Measurements from ENCODE around the gene MYO1E. TPM values are rescaled to one million over a fixed set of nuclear protein-coding genes. Genes with fewer than 3 reads are reported as not detected.
A peak's percentile ranks its signal among the peaks of the same experiment; 100 is the strongest.

Gene MYO1E
- total and polyA plus RNA-seq, 10 donors: 21.3 to 115 (median 65.6) TPM

DNA sequence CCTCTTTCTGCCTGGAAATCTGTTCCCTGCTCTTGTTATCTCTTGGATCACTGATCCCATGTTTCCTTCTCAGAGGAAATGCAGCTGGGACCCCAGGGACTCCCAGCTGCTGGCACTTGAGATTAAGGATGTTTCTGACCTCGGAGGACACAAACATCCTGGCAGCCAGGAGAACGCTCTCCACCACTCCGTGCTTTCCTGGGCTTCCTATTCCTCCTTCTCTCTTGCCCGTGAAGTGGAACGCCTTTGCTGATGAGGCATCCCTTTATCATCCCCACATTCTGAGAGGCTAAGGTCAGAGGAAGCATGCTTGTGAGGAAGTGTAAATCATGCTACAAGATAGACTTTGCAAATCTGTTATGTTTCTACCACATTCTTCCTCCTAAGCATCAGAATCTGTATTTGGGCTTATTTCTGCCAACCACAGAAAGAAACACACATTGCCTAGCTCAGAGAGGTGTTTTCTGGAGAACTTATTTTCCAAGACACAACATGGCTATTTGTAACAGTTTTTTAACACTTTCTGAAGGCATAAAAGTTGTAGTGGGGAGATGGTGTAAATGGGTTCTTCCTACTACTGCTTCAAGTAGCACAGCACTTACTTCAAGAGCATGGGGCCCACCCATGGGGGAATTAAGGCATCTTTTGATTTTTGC lies 191.6 kb downstream of the MYO1E start:
- H3K27me3 ChIP-seq (replicated peaks in 1 of 7): no peaks in the 10 kb centered on the region
- no peak for DNase-seq
- peak overlapping the region in 7 of 8 donors; percentile 13 to 72 (median 60) for H3K27ac ChIP-seq
- H3K4me3 ChIP-seq: no peak overlapping the region
- H3K36me3 ChIP-seq: peaks cover 0 to 71% (median 9%) of the 10 kb centered on the region in 6 donors
- no peak for TF ChIP-seq POLR2A (IDR thresholded peaks at IDR 0.05)
- peak in 2 of 3 donors; percentile 79 to 84 for TF ChIP-seq POLR2AphosphoS5 (IDR thresholded peaks at IDR 0.05)
- 54 to 62% (median 57%) methylated on average over 5 of the region's 5 CpGs for WGBS, 5 donors
- H3K4me1 ChIP-seq: peaks cover 0 to 33% (median 11%) of the 10 kb centered on the region in 6 donors
- peaks cover 0 to 19% (median 14%) of the 10 kb centered on the region in 8 donors for H3K9me3 ChIP-seq
- intact Hi-C loops (cut with DNase I; ENCODE audit: low total_unique reads): no loop called here

DNA sequence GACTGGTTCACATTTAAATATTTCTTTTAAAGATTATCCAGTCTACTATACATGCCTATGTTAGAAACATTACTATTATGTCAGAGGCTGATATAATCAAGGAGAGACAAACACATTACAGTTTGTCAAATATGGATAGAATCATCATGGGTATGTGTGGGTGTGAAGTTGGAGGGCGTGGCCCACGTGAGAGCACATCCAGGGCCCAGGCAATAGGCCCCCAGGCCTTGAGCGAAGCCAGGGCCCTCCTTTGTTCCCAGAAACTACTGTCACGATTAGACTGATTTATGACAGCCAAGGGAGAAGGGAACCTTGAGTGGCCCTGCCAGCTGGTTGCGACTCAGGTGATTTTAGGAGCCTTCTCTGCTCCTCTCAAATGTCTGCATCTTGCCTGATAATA lies 193.0 kb downstream of the MYO1E start:
- Histone ChIP-seq H3K4me3 (no peak overlapping the region), H3K9me3 (peaks cover 0 to 19% (median 14%) of the 10 kb centered on the region in 8 donors), H3K4me1 (peaks cover 0 to 46% (median 16%) of the 10 kb centered on the region in 6 donors), H3K27me3 (replicated peaks in 1 of 7) (no peaks in the 10 kb centered on the region), H3K27ac (peak overlapping the region in 3 of 8 donors; percentile 35 to 63 (median 62)), H3K36me3 (peaks cover 0 to 59% (median 7%) of the 10 kb centered on the region in 6 donors)
- no peak for DNase-seq
- TF ChIP-seq POLR2AphosphoS5 (IDR thresholded peaks at IDR 0.05): no peak
- TF ChIP-seq, protein P1, sequence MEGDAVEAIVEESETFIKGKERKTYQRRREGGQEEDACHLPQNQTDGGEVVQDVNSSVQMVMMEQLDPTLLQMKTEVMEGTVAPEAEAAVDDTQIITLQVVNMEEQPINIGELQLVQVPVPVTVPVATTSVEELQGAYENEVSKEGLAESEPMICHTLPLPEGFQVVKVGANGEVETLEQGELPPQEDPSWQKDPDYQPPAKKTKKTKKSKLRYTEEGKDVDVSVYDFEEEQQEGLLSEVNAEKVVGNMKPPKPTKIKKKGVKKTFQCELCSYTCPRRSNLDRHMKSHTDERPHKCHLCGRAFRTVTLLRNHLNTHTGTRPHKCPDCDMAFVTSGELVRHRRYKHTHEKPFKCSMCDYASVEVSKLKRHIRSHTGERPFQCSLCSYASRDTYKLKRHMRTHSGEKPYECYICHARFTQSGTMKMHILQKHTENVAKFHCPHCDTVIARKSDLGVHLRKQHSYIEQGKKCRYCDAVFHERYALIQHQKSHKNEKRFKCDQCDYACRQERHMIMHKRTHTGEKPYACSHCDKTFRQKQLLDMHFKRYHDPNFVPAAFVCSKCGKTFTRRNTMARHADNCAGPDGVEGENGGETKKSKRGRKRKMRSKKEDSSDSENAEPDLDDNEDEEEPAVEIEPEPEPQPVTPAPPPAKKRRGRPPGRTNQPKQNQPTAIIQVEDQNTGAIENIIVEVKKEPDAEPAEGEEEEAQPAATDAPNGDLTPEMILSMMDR (IDR thresholded peaks at IDR 0.05 in 8 of 11, conservative IDR thresholded peaks at IDR 0.05 in 3 of 11): no peak
- no peak for TF ChIP-seq POLR2A (IDR thresholded peaks at IDR 0.05)
- intact Hi-C loops (cut with DNase I; ENCODE audit: low total_unique reads): loop anchor here (5.0 to 10.0 kb wide), 2 partner anchors 193 to 315 kb away; partner anchors contain the start of gene MYO1E
- 77 to 87% (median 81%) methylated on average over 5 of the region's 5 CpGs for WGBS, 5 donors

DNA sequence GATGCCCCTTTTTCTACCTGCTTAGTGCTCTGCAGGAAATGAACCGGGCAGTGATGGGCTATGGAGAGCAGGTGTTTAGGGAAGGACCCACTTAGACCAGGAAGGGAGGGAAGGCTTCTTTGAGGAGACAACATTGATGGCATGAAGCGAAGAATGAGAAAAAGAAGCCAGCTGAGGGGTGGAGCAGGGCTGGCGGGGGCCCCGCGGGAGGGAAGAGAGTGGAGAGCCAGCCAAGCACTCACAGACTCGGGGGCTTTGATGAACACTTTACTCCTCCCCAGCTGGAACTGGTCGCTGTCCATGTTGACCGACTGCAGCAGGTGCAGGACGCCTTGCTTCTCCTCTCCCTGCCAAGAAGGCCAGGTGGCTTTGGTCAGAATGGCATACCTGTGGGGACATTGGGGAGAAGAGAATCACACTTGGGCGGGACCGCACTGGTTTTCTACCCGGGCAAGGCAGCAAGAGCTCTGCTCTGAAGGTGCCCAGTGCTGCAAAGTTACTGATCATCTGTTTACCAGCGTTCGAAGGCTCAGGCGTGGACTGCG lies 194.4 kb downstream of the MYO1E start:
- WGBS, 5 donors: 93 to 96% (median 94%) methylated on average over 15 to 16 of the region's 16 CpGs
- TF ChIP-seq POLR2AphosphoS5 (IDR thresholded peaks at IDR 0.05) (no peak), POLR2A (IDR thresholded peaks at IDR 0.05) (no peak)
- TF ChIP-seq, protein P1 (IDR thresholded peaks at IDR 0.05 in 8 of 11, conservative IDR thresholded peaks at IDR 0.05 in 3 of 11): no peak
- Histone ChIP-seq H3K36me3 (peaks cover 0 to 54% (median 12%) of the 10 kb centered on the region in 6 donors), H3K27ac (peak overlapping the region in 3 of 8 donors; percentile 59 to 63 (median 61)), H3K27me3 (replicated peaks in 1 of 7) (no peaks in the 10 kb centered on the region), H3K4me3 (no peak overlapping the region), H3K9me3 (peaks cover 0 to 19% (median 14%) of the 10 kb centered on the region in 8 donors), H3K4me1 (peaks cover 0 to 53% (median 17%) of the 10 kb centered on the region in 6 donors)
- no peak for DNase-seq
- intact Hi-C loops (cut with DNase I; ENCODE audit: low total_unique reads): loop anchor here (5.0 to 10.0 kb wide), 2 partner anchors 194 to 317 kb away; partner anchors contain the start of gene MYO1E

DNA sequence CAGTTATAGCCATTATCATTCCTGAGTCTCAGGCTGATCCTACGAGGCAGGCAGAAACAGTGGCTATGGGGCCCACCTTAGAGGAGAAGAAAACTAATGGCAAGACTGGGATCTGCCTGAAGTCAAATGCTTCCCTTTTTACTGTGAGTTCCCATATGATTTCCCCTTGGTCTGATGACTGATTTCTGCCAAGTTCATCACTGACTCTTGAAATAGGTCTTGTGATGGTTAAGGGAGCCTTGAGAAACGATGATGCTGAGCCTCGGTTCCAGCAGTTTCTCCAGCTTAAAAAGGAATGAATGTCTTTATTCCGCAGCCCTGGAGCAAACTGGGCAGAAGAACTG lies 195.4 kb downstream of the MYO1E start:
- Histone ChIP-seq H3K4me3 (no peak overlapping the region), H3K36me3 (peaks cover 0 to 57% (median 13%) of the 10 kb centered on the region in 6 donors), H3K4me1 (peaks cover 0 to 53% (median 17%) of the 10 kb centered on the region in 6 donors), H3K27me3 (replicated peaks in 1 of 7) (no peaks in the 10 kb centered on the region), H3K9me3 (peaks cover 0 to 16% (median 10%) of the 10 kb centered on the region in 8 donors), H3K27ac (peak overlapping the region in 3 of 8 donors; percentile 59 to 63 (median 61))
- no peak for TF ChIP-seq POLR2AphosphoS5 (IDR thresholded peaks at IDR 0.05)
- TF ChIP-seq POLR2A (IDR thresholded peaks at IDR 0.05): no peak
- TF ChIP-seq, protein P1 (IDR thresholded peaks at IDR 0.05 in 8 of 11, conservative IDR thresholded peaks at IDR 0.05 in 3 of 11): no peak
- 46 to 83% (median 66%) methylated on average over 4 of the region's 4 CpGs for WGBS, 5 donors
- intact Hi-C loops (cut with DNase I; ENCODE audit: low total_unique reads): loop anchor here (5.0 to 10.0 kb wide), 2 partner anchors 195 to 318 kb away; partner anchors contain the start of gene MYO1E
- DNase-seq: no peak

All from spleen (tissue), 11 donors.